HL-60 (cell line): Measurements from ENCODE around the gene CLUH.

Source experiments
- DNase-seq, 2 experiments: peaks; one replicate each; pipeline ENCODE4 v3.0.0-alpha.2; 2010 to 2020; ENCODE audit warnings: low read depth in 1 of 2, low spot score in 1 of 2
- H3K27ac ChIP-seq: fragments of 250-450 bp; sonication (Bioruptor Pico); replicated peaks from 2 replicates; pipeline ENCODE4 v1.5.1; 2020; ENCODE audit warnings: mild to moderate bottlenecking, moderate library complexity
- H3K27me3 ChIP-seq: fragments of 250-450 bp; sonication (Bioruptor Pico); 2 replicates; pipeline ENCODE4 v1.5.1; 2021; ENCODE audit warnings: mild to moderate bottlenecking, moderate library complexity; ENCODE audit not compliant: insufficient read depth, poor library complexity, severe bottlenecking
- H3K4me3 ChIP-seq: replicated peaks from 2 replicates; pipeline ENCODE4 v1.5.1; 2011; ENCODE audit warnings: mild to moderate bottlenecking, control low read depth, low read length; ENCODE audit not compliant: insufficient read depth
- CTCF ChIP-seq: IDR thresholded peaks from one replicate; pipeline ENCODE4 v1.5.1; 2011; ENCODE audit warnings: low read length, control low read depth, inconsistent platforms; ENCODE audit not compliant: insufficient read depth
- GABPA ChIP-seq: IDR thresholded peaks from 2 replicates; pipeline ENCODE4 v1.6.1; 2012; ENCODE audit warnings: low read depth
- POLR2AphosphoS5 ChIP-seq: IDR thresholded peaks from 2 replicates; pipeline ENCODE4 v1.6.1; 2012; ENCODE audit warnings: low read depth
- REST ChIP-seq: IDR thresholded peaks from 2 replicates; pipeline ENCODE4 v1.6.1; 2012; ENCODE audit warnings: low read depth; ENCODE audit not compliant: insufficient replicate concordance
- SPI1 ChIP-seq: IDR thresholded peaks from 2 replicates; pipeline ENCODE4 v1.6.1; 2012; ENCODE audit warnings: low read depth, mild to moderate bottlenecking, borderline replicate concordance

The CLUH gene

GRCh38 chr17:2751491-2751890 lies 39.9 kb upstream of the CLUH start:
- Histone ChIP-seq H3K27me3 (peaks cover 7% of the 10 kb centered on the region), H3K27ac (no peak overlapping the region), H3K4me3 (no peak overlapping the region)
- TF ChIP-seq CTCF (no peak), POLR2AphosphoS5 (no peak), REST (no peak), SPI1 (no peak), GABPA (no peak)
- DNase-seq, result no peak

GRCh38 chr17:2750721-2751120 lies 39.2 kb upstream of the CLUH start:
- no peak overlapping the region for H3K27ac ChIP-seq
- no peak for DNase-seq
- TF ChIP-seq GABPA (no peak), CTCF (no peak), REST (no peak), POLR2AphosphoS5 (no peak), SPI1 (no peak)
- H3K4me3 ChIP-seq, result no peak overlapping the region
- peaks cover 3% of the 10 kb centered on the region for H3K27me3 ChIP-seq

- Histone ChIP-seq H3K4me3 (no peak overlapping the region), H3K27me3 (no peaks in the 10 kb centered on the region), H3K27ac (no peak overlapping the region)
- TF ChIP-seq REST (peak; percentile 96), POLR2AphosphoS5 (no peak), CTCF (no peak), GABPA (no peak)
- peak; percentile 25 to 31 for DNase-seq
Observed at GRCh38 chr17:2749784-2750181, 38.2 kb upstream of the CLUH start.
